Measurements from ENCODE around the gene EHD2.

DNA sequence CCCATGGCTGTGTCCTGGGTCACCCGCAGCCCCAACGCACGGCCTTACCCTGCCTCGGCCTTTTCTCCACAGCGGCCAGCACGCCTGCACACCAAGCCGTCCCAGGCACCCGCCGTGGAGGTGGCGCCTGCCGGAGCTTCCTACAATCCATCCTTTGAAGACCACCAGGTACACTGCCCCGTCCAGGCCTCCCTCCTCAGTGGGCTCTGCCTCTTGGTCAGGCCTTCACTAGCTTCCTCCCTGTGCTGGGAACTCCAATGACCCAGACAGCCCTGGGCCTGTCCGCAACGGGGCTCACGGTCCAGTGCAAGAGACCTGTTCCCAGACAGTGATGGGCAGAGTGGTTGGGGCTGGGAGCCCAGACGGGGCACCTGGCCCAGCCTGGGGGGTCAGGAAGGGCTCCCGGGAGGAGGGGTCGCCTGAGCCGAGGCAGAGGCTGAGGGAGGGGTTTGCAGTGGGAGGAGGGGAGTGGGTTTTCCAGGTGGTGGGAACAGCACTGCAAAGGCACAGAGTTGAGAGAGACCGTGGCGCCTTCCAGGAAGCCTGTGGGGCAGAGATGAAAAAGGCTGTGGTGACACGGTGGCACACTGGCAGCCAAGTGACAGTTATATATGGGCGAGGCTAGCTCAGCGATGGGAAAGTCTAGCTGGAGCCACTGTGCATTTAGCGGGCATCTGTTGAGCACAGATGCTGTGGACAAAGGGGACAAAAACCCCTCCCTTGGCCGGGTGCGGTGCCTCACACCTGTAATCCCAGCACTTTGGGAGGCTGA lies 39.4 kb downstream of the EHD2 start:
- TF ChIP-seq, protein P1, sequence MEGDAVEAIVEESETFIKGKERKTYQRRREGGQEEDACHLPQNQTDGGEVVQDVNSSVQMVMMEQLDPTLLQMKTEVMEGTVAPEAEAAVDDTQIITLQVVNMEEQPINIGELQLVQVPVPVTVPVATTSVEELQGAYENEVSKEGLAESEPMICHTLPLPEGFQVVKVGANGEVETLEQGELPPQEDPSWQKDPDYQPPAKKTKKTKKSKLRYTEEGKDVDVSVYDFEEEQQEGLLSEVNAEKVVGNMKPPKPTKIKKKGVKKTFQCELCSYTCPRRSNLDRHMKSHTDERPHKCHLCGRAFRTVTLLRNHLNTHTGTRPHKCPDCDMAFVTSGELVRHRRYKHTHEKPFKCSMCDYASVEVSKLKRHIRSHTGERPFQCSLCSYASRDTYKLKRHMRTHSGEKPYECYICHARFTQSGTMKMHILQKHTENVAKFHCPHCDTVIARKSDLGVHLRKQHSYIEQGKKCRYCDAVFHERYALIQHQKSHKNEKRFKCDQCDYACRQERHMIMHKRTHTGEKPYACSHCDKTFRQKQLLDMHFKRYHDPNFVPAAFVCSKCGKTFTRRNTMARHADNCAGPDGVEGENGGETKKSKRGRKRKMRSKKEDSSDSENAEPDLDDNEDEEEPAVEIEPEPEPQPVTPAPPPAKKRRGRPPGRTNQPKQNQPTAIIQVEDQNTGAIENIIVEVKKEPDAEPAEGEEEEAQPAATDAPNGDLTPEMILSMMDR (IDR thresholded peaks at IDR 0.05), result no peak
- TF ChIP-seq POLR2A (IDR thresholded peaks at IDR 0.05) (no peak), POLR2AphosphoS5 (IDR thresholded peaks at IDR 0.05) (no peak)
